Stomach smooth muscle (tissue), 2 donors: ENCODE results near the gene FLT4.

Experiments used
- H3K27ac ChIP-seq: one replicate; pipeline ENCODE4 v1.7.0; 2013; ENCODE audit warnings: mild to moderate bottlenecking, low read length, inconsistent platforms
- H3K27me3 ChIP-seq, 2 donors: one replicate each; pipeline ENCODE4 v1.7.0; 2013; ENCODE audit warnings: low read length in 2 of 2; ENCODE audit not compliant: insufficient read depth in 2 of 2, control insufficient read depth in 1 of 2
- H3K36me3 ChIP-seq, 2 donors: one replicate each; pipeline ENCODE4 v1.7.0; 2013; ENCODE audit warnings: low read length in 2 of 2; ENCODE audit not compliant: control insufficient read depth in 2 of 2, insufficient read depth in 2 of 2
- H3K4me1 ChIP-seq: one replicate; pipeline ENCODE4 v1.7.0; 2013; ENCODE audit warnings: low read length; ENCODE audit not compliant: control insufficient read depth, insufficient read depth
- H3K4me3 ChIP-seq, 2 donors: one replicate each; pipeline ENCODE4 v1.7.0; 2013; ENCODE audit warnings: low read length in 2 of 2
- H3K9ac ChIP-seq, 2 donors: one replicate each; pipeline ENCODE4 v1.7.0; 2013; ENCODE audit warnings: low read length in 2 of 2, mild to moderate bottlenecking in 1 of 2
- H3K9me3 ChIP-seq, 2 donors: one replicate each; pipeline ENCODE4 v1.7.0; 2013; ENCODE audit warnings: low read length in 2 of 2; ENCODE audit not compliant: control insufficient read depth in 2 of 2
- donor health status: healthy.
- donor health status: Pancreatic carcinoma.

The FLT4 gene

DNA sequence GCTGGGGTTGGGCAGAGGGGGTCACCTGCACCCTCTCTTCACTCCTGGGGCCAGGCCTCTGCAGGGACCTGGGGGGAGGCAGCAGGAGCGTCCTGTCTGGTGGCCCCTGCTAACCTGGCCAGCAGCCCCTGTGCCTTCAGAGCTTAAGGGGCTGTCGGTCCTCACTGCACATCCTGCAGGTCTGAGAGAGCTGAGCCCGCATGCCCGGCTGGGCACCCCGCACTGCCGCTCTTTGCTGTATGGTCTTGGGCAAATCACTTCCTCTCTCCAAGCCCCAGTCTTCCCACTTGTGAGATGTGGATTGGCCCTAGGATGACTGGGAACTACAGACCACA, 7.9 kb downstream of the FLT4 start:
- H3K9ac ChIP-seq = no peak overlapping the region
- no peak overlapping the region for H3K4me3 ChIP-seq
- peaks cover 2 to 9% of the 10 kb centered on the region in 2 donors for H3K27me3 ChIP-seq
- H3K9me3 ChIP-seq = no peaks in the 10 kb centered on the region
- no peaks in the 10 kb centered on the region for H3K4me1 ChIP-seq
- H3K27ac ChIP-seq = no peak overlapping the region
- H3K36me3 ChIP-seq = no peaks in the 10 kb centered on the region

DNA sequence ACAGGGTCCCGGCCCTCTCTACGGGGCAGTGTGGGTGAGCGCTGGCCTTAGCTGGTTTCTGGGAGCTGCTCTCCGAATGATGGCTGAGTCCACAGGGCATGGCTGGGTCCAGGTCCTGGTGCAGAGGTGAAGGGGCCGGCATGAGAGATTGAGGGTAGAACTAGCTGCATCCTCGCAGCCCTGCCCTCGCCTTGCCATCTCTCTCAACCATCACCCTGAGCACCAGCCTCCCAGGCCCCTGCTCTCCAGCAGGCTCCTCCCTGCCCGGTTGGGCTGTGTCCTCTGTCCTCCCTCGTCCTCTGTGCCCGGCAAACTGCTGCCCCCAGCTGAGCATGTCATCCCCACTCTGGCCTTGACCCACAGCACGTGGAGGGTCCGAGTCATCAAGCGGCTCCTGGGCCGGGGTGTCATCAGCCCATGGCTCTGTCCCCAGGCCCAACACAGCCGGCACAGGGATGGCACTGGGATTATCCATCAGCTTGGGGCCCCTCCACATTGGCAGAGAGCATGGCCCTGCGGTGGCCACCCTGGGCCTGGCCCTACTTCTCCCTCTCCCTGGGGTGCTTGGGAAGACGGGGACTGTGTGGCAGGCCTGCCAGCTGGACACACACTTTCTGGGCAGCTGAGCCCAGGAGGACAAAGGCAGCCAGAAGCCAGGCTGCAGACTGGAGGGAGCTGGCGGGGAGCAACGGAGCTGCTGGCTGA, 8.4 kb downstream of the FLT4 start:
- H3K9me3 ChIP-seq = no peaks in the 10 kb centered on the region
- H3K27me3 ChIP-seq = peaks cover 2 to 7% of the 10 kb centered on the region in 2 donors
- H3K4me3 ChIP-seq = no peak overlapping the region
- H3K36me3 ChIP-seq = no peaks in the 10 kb centered on the region
- H3K4me1 ChIP-seq = no peaks in the 10 kb centered on the region
- no peak overlapping the region for H3K27ac ChIP-seq
- no peak overlapping the region for H3K9ac ChIP-seq

- Histone ChIP-seq H3K9ac (no peak overlapping the region), H3K4me1 (no peaks in the 10 kb centered on the region), H3K27ac (no peak overlapping the region), H3K4me3 (no peak overlapping the region), H3K9me3 (no peaks in the 10 kb centered on the region), H3K27me3 (peaks cover 2 to 7% of the 10 kb centered on the region in 2 donors), H3K36me3 (no peaks in the 10 kb centered on the region)
Measured at GRCh38 chr5:180640611-180640860, 8.9 kb downstream of the FLT4 start.

DNA sequence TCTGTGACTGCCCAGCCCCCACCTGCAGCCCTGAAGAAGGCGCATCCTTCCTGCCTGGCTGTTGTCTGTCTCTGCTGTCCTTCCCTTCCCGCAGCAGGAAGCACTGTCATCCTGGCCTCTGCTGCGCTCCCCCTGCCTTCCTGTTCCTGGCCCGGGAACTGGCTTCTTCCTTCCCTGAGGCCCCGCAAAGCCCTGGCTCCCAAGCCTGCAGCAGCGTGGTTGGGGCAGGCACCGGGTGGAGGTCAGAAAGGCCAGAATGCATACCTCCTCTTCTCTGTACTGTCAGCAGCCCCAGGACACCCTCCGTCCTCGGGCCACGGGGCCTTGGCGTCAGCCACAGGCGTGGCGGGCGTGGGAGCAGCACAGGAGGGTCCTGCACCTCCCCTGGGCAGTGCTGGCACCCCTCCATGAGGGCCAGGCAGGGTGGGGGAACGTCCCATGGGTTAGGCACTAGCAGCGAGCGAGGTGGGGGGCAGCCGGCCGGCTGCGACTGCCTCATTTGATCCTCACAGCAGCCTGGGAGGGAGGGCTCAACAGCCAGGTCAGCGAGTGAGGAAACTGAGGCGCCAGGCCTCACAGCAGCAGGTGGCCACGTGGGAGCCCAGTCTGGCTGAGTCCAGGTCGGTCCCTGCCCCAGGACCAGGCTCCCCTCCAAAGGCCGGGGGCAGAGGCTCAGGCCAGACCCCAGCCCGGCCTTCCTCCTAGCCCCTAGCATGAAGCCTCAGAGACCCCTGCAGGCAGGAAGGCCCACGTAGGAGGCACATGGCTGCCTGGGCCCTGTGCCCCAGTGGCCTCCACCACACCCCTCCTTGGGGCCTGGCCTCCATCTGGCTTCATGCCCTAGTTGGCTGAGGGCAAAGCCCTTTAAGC, 9.4 kb downstream of the FLT4 start:
- Histone ChIP-seq H3K4me1 (no peaks in the 10 kb centered on the region), H3K4me3 (no peak overlapping the region), H3K9me3 (no peaks in the 10 kb centered on the region), H3K27ac (no peak overlapping the region), H3K36me3 (no peaks in the 10 kb centered on the region), H3K9ac (no peak overlapping the region), H3K27me3 (peaks cover 2 to 4% of the 10 kb centered on the region in 2 donors)

DNA sequence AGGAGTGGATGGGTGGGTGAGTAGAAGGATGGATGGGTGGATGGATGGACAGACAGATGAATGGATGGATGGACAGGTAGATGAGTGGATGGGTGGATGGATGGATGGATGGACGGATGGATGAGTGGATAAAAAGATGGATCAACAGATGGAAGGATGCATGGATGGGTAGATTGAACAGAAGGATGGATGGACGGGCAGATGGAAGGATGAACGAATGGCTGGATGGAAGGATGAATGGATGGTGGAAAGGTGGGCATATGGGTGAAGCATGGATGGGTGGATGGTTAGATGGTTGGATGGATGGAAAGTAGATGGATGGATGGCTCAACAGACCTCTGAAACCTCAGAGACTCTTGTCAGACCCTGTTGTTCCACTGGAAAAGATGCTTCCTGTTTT, 10.1 kb downstream of the FLT4 start:
- Histone ChIP-seq H3K27me3 (no peaks in the 10 kb centered on the region), H3K27ac (no peak overlapping the region), H3K36me3 (no peaks in the 10 kb centered on the region), H3K4me3 (no peak overlapping the region), H3K9ac (no peak overlapping the region), H3K4me1 (no peaks in the 10 kb centered on the region), H3K9me3 (no peaks in the 10 kb centered on the region)

GRCh38 chr5:180637962-180638680, 11.3 kb downstream of the FLT4 start:
- no peaks in the 10 kb centered on the region for H3K4me1 ChIP-seq
- no peak overlapping the region for H3K27ac ChIP-seq
- H3K4me3 ChIP-seq = no peak overlapping the region
- no peak overlapping the region for H3K9ac ChIP-seq
- H3K36me3 ChIP-seq = no peaks in the 10 kb centered on the region
- H3K27me3 ChIP-seq = peaks cover 1 to 2% of the 10 kb centered on the region in 2 donors
- no peaks in the 10 kb centered on the region for H3K9me3 ChIP-seq

GRCh38 chr5:180636403-180637075, 12.9 kb downstream of the FLT4 start:
- Histone ChIP-seq H3K4me1 (no peaks in the 10 kb centered on the region), H3K27ac (no peak overlapping the region), H3K4me3 (no peak overlapping the region), H3K9me3 (no peaks in the 10 kb centered on the region), H3K36me3 (no peaks in the 10 kb centered on the region), H3K27me3 (peaks cover 2 to 9% of the 10 kb centered on the region in 2 donors), H3K9ac (no peak overlapping the region)

DNA sequence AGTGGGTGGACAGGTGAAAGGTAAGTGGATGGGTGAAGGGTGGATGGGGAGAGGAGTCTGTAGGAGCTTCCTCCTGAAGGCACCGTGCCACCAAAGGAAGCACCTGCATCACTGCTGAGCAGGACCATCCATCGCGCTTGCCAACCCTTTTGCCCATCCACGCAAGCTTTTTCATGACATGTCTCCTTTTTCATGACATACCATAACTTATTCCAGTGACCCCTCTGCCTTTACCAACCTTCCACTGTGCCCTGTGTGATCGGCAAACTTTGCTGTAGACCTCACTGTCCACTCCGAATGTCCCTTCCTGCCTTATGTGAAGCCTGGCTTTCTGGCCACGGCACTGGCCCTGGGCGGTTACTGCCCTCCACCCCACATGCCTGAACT, 13.4 kb downstream of the FLT4 start:
- Histone ChIP-seq H3K27me3 (peaks cover 2 to 9% of the 10 kb centered on the region in 2 donors), H3K9me3 (no peaks in the 10 kb centered on the region), H3K4me3 (no peak overlapping the region), H3K36me3 (no peaks in the 10 kb centered on the region), H3K4me1 (no peaks in the 10 kb centered on the region), H3K9ac (no peak overlapping the region), H3K27ac (no peak overlapping the region)

DNA sequence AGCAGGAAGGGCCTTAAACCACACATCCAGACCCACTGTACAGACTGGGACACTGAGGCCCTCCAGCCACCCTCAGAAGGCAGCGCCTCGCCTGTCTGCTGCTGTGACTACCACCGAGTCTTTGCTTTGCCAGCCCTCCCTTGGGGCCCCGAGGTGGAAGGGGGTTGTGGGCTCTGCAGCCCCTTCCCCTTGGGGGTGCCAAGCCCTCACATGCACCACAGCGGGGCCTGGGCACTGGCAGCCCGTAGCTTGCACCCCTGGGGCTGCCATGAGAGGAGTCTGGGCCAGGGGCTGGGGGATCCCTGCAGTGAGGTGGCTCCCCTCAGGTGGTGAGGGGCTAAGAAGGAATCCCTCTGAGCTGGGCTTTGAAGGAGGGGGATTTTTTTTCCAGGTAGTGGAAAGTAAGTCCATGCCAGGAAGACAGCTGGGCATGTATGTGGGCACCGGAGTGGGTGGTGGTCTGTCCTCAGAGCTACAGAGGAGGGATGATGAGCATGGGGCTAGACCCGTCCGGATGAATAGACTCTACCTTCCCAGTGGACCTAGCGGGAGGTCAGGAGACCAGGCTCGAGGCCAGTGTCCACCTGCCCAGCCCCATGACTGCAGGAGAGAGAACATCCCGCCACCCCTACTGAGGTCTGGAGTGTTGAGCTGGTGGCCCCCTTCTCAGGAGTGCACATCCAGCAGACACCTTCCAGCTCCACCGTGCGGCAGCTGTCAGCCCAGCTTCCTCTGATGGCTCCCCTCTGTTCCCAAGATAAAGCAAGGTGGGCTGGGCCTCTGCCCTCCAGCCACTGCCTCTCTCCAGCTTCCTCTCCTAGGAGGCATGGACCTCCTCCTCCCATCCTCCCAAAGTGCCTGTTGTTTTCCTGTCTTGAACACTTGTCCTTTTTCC, 15.9 kb downstream of the FLT4 start:
- no peak overlapping the region for H3K4me3 ChIP-seq
- H3K4me1 ChIP-seq = no peaks in the 10 kb centered on the region
- H3K27me3 ChIP-seq = peaks cover 4 to 9% of the 10 kb centered on the region in 2 donors
- H3K9me3 ChIP-seq = no peaks in the 10 kb centered on the region
- no peak overlapping the region for H3K27ac ChIP-seq
- no peak overlapping the region for H3K9ac ChIP-seq
- H3K36me3 ChIP-seq = no peaks in the 10 kb centered on the region

- peaks cover 4 to 9% of the 10 kb centered on the region in 2 donors for H3K27me3 ChIP-seq
- no peak overlapping the region for H3K4me3 ChIP-seq
- H3K27ac ChIP-seq = no peak overlapping the region
- H3K4me1 ChIP-seq = no peaks in the 10 kb centered on the region
- H3K36me3 ChIP-seq = no peaks in the 10 kb centered on the region
- H3K9me3 ChIP-seq = no peaks in the 10 kb centered on the region
- no peak overlapping the region for H3K9ac ChIP-seq
Measured at GRCh38 chr5:180632768-180633167, 16.6 kb downstream of the FLT4 start.
